SK-N-SH (cell line): Measurements from ENCODE around the gene MEF2D. TPM values are rescaled to one million over a fixed set of nuclear protein-coding genes. Genes with fewer than 3 reads are reported as not detected.

Experiments used
- CTCF ChIA-PET: fragments of 300-600, 350-600 bp; formaldehyde crosslinking; extraction: SDS; loops from one replicate; lab custom pipeline; 2021; lab: Yijun Ruan, JAX
- POLR2A ChIA-PET: fragments of 350-600 bp; sonication (Branson Sonifier 250); formaldehyde crosslinking; extraction: SDS; loops from one replicate; lab custom pipeline; 2020; ENCODE audit warnings: antibody characterized with exemption, inconsistent platforms; lab: Yijun Ruan, JAX
- DNase-seq: peaks from one replicate; pipeline ENCODE4 v3.0.0; 2012
- H2AFZ ChIP-seq: fragments of 200-600 bp; sonication (generic); 2 replicates; pipeline ENCODE4 v1.8.1; 2016; ENCODE audit warnings: antibody characterized with exemption, mild to moderate bottlenecking, low read depth
- H3F3A ChIP-seq: fragments of 200-600 bp; sonication (generic); replicated peaks from 2 replicates; pipeline ENCODE3; 2016; ENCODE audit warnings: antibody characterized with exemption, mild to moderate bottlenecking; ENCODE audit not compliant: insufficient read depth
- H3K27ac ChIP-seq, 2 experiments: fragments of 200-500 bp in 1 of 2; fragments of 200-600 bp in 1 of 2; sonication (Bioruptor generic) in 1 of 2; sonication (generic), shearing (Covaris generic) in 1 of 2; 2 replicates each; pipeline versions ENCODE4 v1.5.1 to v1.6.1; 2014 to 2016; ENCODE audit warnings: low read depth in 2 of 2, inconsistent platforms in 1 of 2, low read length in 1 of 2, mild to moderate bottlenecking in 1 of 2, mixed read lengths in 1 of 2
- H3K27me3 ChIP-seq: fragments of 200-600 bp; sonication (generic), shearing (Covaris generic); 2 replicates; pipeline ENCODE4 v1.6.1; 2016; ENCODE audit warnings: mixed run types; ENCODE audit not compliant: insufficient read depth
- H3K36me3 ChIP-seq, 2 experiments: fragments of 200-500 bp in 1 of 2; fragments of 200-600 bp in 1 of 2; sonication (Bioruptor generic) in 1 of 2; sonication (generic) in 1 of 2; replicated peaks in 1 of 2; 2 replicates each; pipeline versions ENCODE3 to v1.5.1; 2014 to 2016; ENCODE audit warnings: low read length in 1 of 2, mild to moderate bottlenecking in 1 of 2; ENCODE audit not compliant: insufficient read depth in 2 of 2, control insufficient read depth in 1 of 2
- H3K4me1 ChIP-seq, 2 experiments: fragments of 200-500 bp in 1 of 2; fragments of 200-600 bp in 1 of 2; sonication (Bioruptor generic) in 1 of 2; sonication (generic), shearing (Covaris generic) in 1 of 2; 2 replicates each; pipeline versions ENCODE4 v1.5.1 to v1.6.1; 2014 to 2016; ENCODE audit warnings: low read depth in 1 of 2, low read length in 1 of 2, mixed run types in 1 of 2; ENCODE audit not compliant: insufficient read depth in 2 of 2, control insufficient read depth in 1 of 2
- H3K4me2 ChIP-seq: fragments of 200-600 bp; sonication (generic), shearing (Covaris generic); 2 replicates; pipeline ENCODE4 v1.6.1; 2017; ENCODE audit warnings: mixed run types
- H3K4me3 ChIP-seq, 2 experiments: fragments of 200-500 bp in 1 of 2; fragments of 200-600 bp in 1 of 2; sonication (Bioruptor generic) in 1 of 2; sonication (generic), shearing (Covaris generic) in 1 of 2; 2 replicates each; pipeline versions ENCODE4 v1.5.1 to v1.8.1; 2014 to 2016; ENCODE audit warnings: low read depth in 2 of 2, inconsistent platforms in 1 of 2, low read length in 1 of 2, mild to moderate bottlenecking in 1 of 2, mixed read lengths in 1 of 2, moderate library complexity in 1 of 2
- H3K79me2 ChIP-seq: fragments of 200-600 bp; sonication (generic); 2 replicates; pipeline ENCODE4 v1.8.1; 2017; ENCODE audit warnings: mild to moderate bottlenecking; ENCODE audit not compliant: insufficient read depth
- H3K9ac ChIP-seq: fragments of 200-600 bp; sonication (generic); 2 replicates; pipeline ENCODE4 v1.6.1; 2017; ENCODE audit warnings: mixed run types
- H3K9me2 ChIP-seq: fragments of 200-600 bp; sonication (generic); 2 replicates; pipeline ENCODE4 v1.6.1; 2017; ENCODE audit warnings: mixed run types
- H3K9me3 ChIP-seq: fragments of 200-600 bp; sonication (generic); 2 replicates; pipeline ENCODE4 v1.6.1; 2017; ENCODE audit warnings: mixed run types, mild to moderate bottlenecking, moderate library complexity
- H4K20me1 ChIP-seq: fragments of 200-600 bp; sonication (generic); 2 replicates; pipeline ENCODE4 v1.6.1; 2017; ENCODE audit warnings: mild to moderate bottlenecking, mixed run types; ENCODE audit not compliant: insufficient read depth
- CTCF ChIP-seq: fragments of 200-600 bp; sonication (generic); IDR thresholded peaks from 2 replicates; pipeline ENCODE4 v1.6.1; 2017; ENCODE audit warnings: antibody characterized with exemption, mild to moderate bottlenecking, moderate library complexity
- FOSL2 ChIP-seq: IDR thresholded peaks from 2 replicates; pipeline ENCODE4 v1.4.0; 2012; ENCODE audit warnings: low read depth, mild to moderate bottlenecking, moderate library complexity, borderline replicate concordance
- FOXJ3 ChIP-seq: sonication (generic); formaldehyde crosslinking; IDR thresholded peaks from 2 replicates; pipeline ENCODE4 v1.5.1; 2020; ENCODE audit warnings: mild to moderate bottlenecking, missing genetic modification reagents
- GATA2 ChIP-seq: sonication (generic); formaldehyde crosslinking; IDR thresholded peaks from 2 replicates; pipeline ENCODE4 v1.5.0; 2020; ENCODE audit warnings: mild to moderate bottlenecking, missing genetic modification reagents
- IRF3 ChIP-seq: fragments of 150-350 bp; IDR thresholded peaks from 2 replicates; pipeline ENCODE4 v1.6.1; 2016; ENCODE audit warnings: mild to moderate bottlenecking, low read depth, low read length
- JUND ChIP-seq: IDR thresholded peaks from 2 replicates; pipeline ENCODE4 v1.4.0; 2012
- NFIC ChIP-seq: IDR thresholded peaks from 2 replicates; pipeline ENCODE4 v1.4.0; 2012; ENCODE audit warnings: borderline replicate concordance
- RAD21 ChIP-seq: IDR thresholded peaks from 2 replicates; pipeline ENCODE4 v1.6.1; 2012; ENCODE audit warnings: mild to moderate bottlenecking, low read length
- USF1 ChIP-seq: IDR thresholded peaks from 2 replicates; pipeline ENCODE4 v1.4.0; 2012; ENCODE audit warnings: low read depth, borderline replicate concordance
- WGBS: methylation state at CpG from one replicate; pipeline ENCODE4 v1.1.6; 2017; ENCODE audit warnings: low lambda C conversion rate; 5-methylcytosine and 5-hydroxymethylcytosine counted together
- polyA plus RNA-seq, 3 experiments: library from polyadenylated mRNA; depleted of rRNA; stranded (reverse); fragments of >200 nt; gene quantifications; 2 replicates each; pipeline ENCODE4 v1.2.3, GENCODE V29; 2012

The MEF2D gene
- polyA plus RNA-seq, 1 of the 3 experiments (the other 2 are of a cell fraction) = 14.3 TPM

- POLR2A ChIA-PET = no interaction called here
- peak overlapping the region in 1 of 2 experiments; percentile 55; a peak in 2 of 4 replicates for H3K27ac ChIP-seq
- no peak for DNase-seq
Observed at GRCh38 chr1:156476501-156477298, 23.9 kb downstream of the MEF2D start.

More at GRCh38 chr1:156476501-156477298, 23.9 kb downstream of the MEF2D start:
- WGBS = 45% methylated on average over 8 of the region's 8 CpGs
- Histone ChIP-seq H3K9me3 (no peaks in the 10 kb centered on the region), H3K79me2 (peaks cover 22% of the 10 kb centered on the region), H3K27me3 (no peaks in the 10 kb centered on the region), H4K20me1 (peaks cover 38% of the 10 kb centered on the region), H3K4me3 (no peak overlapping the region), H2AFZ (no peak overlapping the region), H3F3A (peaks cover 7% of the 10 kb centered on the region), H3K9me2 (no peaks in the 10 kb centered on the region), H3K36me3 (peaks cover 45 to 82% of the 10 kb centered on the region in 2 experiments), H3K9ac (0 out of 2 replicates have a peak overlapping the region, but pooled peaks have one; percentile 8), H3K4me1 (peaks cover 2 to 5% of the 10 kb centered on the region in 2 experiments; a peak in 1 of 4 replicates), H3K4me2 (no peak overlapping the region)
- no peak for TF ChIP-seq CTCF
- no peak for TF ChIP-seq USF1
- peak; percentile 26; the same call in 1 of the 2 replicates for TF ChIP-seq FOSL2
- no peak for TF ChIP-seq RAD21
- TF ChIP-seq IRF3 = no peak
- no peak for TF ChIP-seq FOXJ3
- peak; percentile 48; the same call in 1 of the 2 replicates for TF ChIP-seq NFIC
- TF ChIP-seq GATA2 (CRISPR knock-in tag) = no peak
- TF ChIP-seq JUND = 0 out of 2 replicates have a peak, but pooled peaks have one; percentile 36
- CTCF ChIA-PET = interaction anchor here (0.8 to 2.7 kb wide), 6 partner anchors 10 to 91 kb away, joined by 3 to 8 read pairs (median 4); no protein-coding TSS in a partner anchor
